Activated CD8-positive, alpha-beta T cell treated with anti-CD3 and anti-CD28 coated beads for 36 hours (primary cell): ENCODE measurements around the gene KLF7. TPM values are rescaled to one million over a fixed set of nuclear protein-coding genes. Genes with fewer than 3 reads are reported as not detected.

Experiments used
- ATAC-seq: fragments of 200-7000 bp; cut with Tn5 transposase; one replicate; pipeline ENCODE4 v1.10.0; 2021; ENCODE audit warnings: mild to moderate bottlenecking, moderate library complexity
- CTCF ChIA-PET: fragments of 350-600 bp; sonication (Branson Sonifier 250); formaldehyde crosslinking; loops from one replicate; lab custom pipeline; 2021; ENCODE audit warnings: antibody characterized with exemption; lab: Charles Lee
- POLR2A ChIA-PET: fragments of 350-600 bp; sonication (Branson Sonifier 250); formaldehyde crosslinking; loops from one replicate; lab custom pipeline; 2021; ENCODE audit warnings: antibody characterized with exemption; lab: Charles Lee
- DNase-seq: peaks from one replicate; pipeline ENCODE4 v3.0.0-alpha.2; 2020
- H3K27ac Mint-ChIP-seq: one replicate; pipeline ENCODE4 v1.8.0; 2021; ENCODE audit warnings: mild to moderate bottlenecking, mixed read lengths
- H3K27me3 Mint-ChIP-seq: one replicate; pipeline ENCODE4 v1.8.0; 2021; ENCODE audit warnings: mixed read lengths
- H3K36me3 Mint-ChIP-seq: one replicate; pipeline ENCODE4 v1.8.0; 2021; ENCODE audit warnings: low read depth, mixed read lengths
- H3K4me1 Mint-ChIP-seq: one replicate; pipeline ENCODE4 v1.8.0; 2021; ENCODE audit warnings: low read depth, mixed read lengths
- H3K4me3 Mint-ChIP-seq: one replicate; pipeline ENCODE4 v1.8.0; 2021; ENCODE audit warnings: mild to moderate bottlenecking, moderate library complexity, mixed read lengths
- H3K9me3 Mint-ChIP-seq: one replicate; pipeline ENCODE4 v1.8.0; 2021; ENCODE audit warnings: mixed read lengths
- intact Hi-C: fragments of 100-400 bp; cut with micrococcal nuclease; formaldehyde crosslinking; loops from one replicate; pipeline ENCODE4 v1.10.0; 2022
- total RNA-seq, 2 experiments: library from RNA; stranded (reverse); gene quantifications; one replicate each; pipeline ENCODE4 v1.2.3, GENCODE V29; 2021
- TF ChIP-seq, protein P1 (sequence below): fragments of 200-600 bp; IDR thresholded peaks from one replicate; pipeline ENCODE4 v1.8.0; 2022; ENCODE audit warnings: antibody characterized with exemption, mild to moderate bottlenecking

Gene KLF7
- total RNA-seq, 2 experiments from 2014 or later, result 9.8 to 10.0 TPM

- POLR2A ChIA-PET, result interaction anchor here (1.0 to 5.1 kb wide), 3 partner anchors 9 to 15 kb away, joined by 3 to 25 read pairs (median 9); partner anchors contain the start of gene KLF7
These were observed 9.1 kb downstream of the KLF7 start for GRCh38 chr2:207156451-207157161.

DNA sequence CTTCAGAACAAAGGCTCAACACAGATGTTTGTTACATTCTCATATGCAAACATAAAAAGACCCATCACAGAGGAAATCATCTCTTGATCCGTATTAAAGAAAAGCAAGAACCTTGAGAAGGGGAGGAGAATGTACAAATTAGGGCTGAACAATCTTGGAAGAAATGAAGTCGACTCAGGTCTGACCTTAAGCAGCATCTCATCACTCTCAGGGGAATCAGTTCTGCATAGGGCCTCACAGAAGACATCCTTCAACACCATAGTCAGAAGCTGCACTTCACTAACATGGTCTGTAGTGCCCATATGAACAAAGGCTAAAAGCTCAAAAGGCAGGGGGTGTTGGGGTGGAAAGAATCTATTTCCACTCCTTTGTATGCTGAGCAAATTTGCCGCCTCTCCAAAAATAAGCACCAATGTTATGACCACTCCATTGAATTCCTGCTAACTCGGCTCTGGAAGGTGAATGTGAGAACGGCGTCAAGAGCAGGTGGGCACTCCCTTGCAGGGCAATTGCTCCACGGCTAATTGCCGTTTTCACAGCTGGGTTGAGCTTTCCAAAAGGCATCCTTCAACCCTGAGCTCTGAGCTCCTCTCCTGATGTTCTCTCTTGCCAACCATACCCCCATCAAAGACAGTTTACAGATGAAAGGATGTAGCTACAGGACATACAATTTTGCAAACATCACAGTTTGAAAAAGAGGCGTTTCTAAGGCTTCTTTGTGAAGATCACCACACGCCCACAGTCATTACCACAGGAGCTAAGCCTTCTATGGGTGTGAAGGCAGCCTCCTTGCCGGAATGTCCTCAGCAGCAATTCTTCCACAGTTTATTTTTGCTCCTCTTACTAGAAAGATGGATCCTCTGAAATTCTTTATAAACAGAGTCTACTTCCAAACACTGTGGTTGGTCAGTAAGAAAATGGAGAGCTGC is 10.0 kb downstream of the KLF7 start:
- no peaks in the 10 kb centered on the region for H3K27me3 Mint-ChIP-seq
- H3K36me3 Mint-ChIP-seq, result no peaks in the 10 kb centered on the region
- H3K27ac Mint-ChIP-seq, result no peak overlapping the region
- TF ChIP-seq, protein P1, sequence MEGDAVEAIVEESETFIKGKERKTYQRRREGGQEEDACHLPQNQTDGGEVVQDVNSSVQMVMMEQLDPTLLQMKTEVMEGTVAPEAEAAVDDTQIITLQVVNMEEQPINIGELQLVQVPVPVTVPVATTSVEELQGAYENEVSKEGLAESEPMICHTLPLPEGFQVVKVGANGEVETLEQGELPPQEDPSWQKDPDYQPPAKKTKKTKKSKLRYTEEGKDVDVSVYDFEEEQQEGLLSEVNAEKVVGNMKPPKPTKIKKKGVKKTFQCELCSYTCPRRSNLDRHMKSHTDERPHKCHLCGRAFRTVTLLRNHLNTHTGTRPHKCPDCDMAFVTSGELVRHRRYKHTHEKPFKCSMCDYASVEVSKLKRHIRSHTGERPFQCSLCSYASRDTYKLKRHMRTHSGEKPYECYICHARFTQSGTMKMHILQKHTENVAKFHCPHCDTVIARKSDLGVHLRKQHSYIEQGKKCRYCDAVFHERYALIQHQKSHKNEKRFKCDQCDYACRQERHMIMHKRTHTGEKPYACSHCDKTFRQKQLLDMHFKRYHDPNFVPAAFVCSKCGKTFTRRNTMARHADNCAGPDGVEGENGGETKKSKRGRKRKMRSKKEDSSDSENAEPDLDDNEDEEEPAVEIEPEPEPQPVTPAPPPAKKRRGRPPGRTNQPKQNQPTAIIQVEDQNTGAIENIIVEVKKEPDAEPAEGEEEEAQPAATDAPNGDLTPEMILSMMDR, result no peak
- peak; percentile 66 for ATAC-seq
- intact Hi-C loops, result no loop called here
- H3K4me1 Mint-ChIP-seq, result peaks cover 68% of the 10 kb centered on the region
- DNase-seq, result peak; percentile 52
- no peak overlapping the region for H3K4me3 Mint-ChIP-seq
- ChIA-PET CTCF (interaction anchor here (0.7 to 2.4 kb wide), 7 partner anchors 11 to 109 kb away, joined by 3 to 6 read pairs (median 3); no protein-coding TSS in a partner anchor), POLR2A (interaction anchor here (2.8 to 5.1 kb wide), 2 partner anchors 10 to 12 kb away, joined by 9 to 25 read pairs; partner anchors contain the start of gene KLF7)
- H3K9me3 Mint-ChIP-seq, result no peaks in the 10 kb centered on the region

More at GRCh38 chr2:207156451-207157161, 9.1 kb downstream of the KLF7 start:
- intact Hi-C loops, result no loop called here
- H3K27ac Mint-ChIP-seq, result no peak overlapping the region
- H3K4me1 Mint-ChIP-seq, result peaks cover 75% of the 10 kb centered on the region
- no peaks in the 10 kb centered on the region for H3K9me3 Mint-ChIP-seq
- TF ChIP-seq, protein P1, result no peak
- CTCF ChIA-PET, result interaction anchor here (0.9 to 2.4 kb wide), 5 partner anchors 12 to 83 kb away, joined by 3 to 6 read pairs (median 3); no protein-coding TSS in a partner anchor
- no peaks in the 10 kb centered on the region for H3K36me3 Mint-ChIP-seq
- no peak overlapping the region for H3K4me3 Mint-ChIP-seq
- peak; percentile 57 for DNase-seq
- peak; percentile 69 for ATAC-seq
- no peaks in the 10 kb centered on the region for H3K27me3 Mint-ChIP-seq

DNA sequence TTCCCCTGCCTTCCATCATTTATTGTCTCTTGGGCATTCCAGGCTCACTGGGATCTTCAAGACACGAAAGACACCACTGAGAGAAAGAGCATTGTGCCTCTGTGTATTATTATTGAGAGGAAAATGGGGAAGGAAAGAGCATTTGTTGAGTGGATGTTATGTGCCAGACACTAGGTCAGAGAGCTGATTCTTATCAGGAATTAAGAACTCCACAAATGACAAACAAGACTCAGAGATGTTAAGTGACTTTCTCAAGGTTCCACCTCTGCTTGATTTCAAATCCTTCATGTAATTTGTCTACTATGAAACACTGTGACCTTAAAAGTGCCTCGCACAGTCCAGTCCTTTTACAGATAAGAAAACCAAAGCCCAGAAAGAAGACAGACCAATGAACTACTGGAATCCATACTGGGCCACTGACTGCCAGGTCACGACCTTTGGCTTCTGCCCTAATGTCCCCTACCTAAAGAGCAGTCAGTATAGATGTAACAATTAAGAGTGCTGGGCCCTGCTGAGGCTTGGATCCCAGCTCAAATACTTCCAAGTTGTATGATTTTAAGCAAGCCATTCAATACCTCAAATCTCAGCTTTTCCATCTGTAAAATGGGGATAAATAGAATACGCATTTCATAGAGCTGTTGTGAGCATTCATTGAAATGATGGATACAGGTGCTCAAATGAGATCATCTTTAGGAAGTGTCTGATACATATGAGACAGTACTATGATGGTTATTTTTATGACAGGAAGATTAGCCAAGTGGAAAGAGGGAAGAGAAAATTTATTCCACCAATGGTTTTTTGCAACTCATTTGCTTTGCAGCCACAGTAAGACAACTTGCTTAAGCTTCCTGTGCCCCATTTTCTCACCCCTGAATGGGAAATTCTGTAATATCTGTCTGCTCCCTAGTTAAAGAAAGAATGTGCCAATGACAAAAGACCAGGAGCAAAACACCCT is 10.9 kb downstream of the KLF7 start:
- H3K27me3 Mint-ChIP-seq, result no peaks in the 10 kb centered on the region
- no peak overlapping the region for H3K4me3 Mint-ChIP-seq
- no peaks in the 10 kb centered on the region for H3K9me3 Mint-ChIP-seq
- ChIA-PET POLR2A (interaction anchor here (2.8 to 5.1 kb wide), 2 partner anchors 11 kb away, joined by 9 to 25 read pairs; partner anchors contain the start of gene KLF7), CTCF (interaction anchor here (1.3 to 2.4 kb wide), 2 partner anchors 12 to 108 kb away, joined by 4 to 6 read pairs; no protein-coding TSS in a partner anchor)
- TF ChIP-seq, protein P1, result no peak
- no peaks in the 10 kb centered on the region for H3K36me3 Mint-ChIP-seq
- intact Hi-C loops, result no loop called here
- ATAC-seq, result no peak
- H3K4me1 Mint-ChIP-seq, result peaks cover 76% of the 10 kb centered on the region
- no peak overlapping the region for H3K27ac Mint-ChIP-seq
- no peak for DNase-seq

DNA sequence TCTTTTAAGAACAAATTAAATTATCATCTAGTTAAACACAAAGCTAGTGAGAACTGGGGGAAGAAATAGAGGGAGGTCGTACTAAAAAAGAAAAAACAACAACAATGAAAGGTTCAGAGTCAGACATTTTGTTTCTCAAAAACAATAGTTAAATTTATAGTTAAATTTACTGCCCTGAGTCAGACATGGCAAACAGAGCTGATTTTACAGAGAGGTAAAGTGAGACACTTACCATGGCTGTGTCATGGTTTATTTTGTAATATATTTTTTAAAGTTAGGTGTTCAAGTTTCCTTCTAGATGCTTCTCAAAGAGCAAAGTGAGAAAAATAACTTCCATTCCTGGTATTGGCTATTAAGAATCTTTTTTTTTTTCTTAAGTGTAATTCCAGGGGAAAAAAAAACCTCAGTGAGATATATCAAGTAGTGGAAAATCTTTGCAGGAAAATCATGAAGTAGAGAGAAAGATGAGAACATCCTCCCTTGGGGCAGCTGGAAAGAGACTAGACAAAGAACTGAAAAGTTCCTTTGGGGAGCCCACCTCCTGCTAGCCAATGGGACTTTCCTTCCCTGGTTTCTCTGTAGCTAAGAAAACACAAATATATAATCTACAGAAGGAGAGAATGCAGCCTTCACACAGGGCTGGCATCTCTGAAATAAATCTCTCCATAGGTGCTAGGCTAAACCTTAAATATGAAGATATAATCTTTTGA is 12.3 kb downstream of the KLF7 start:
- intact Hi-C loops, result no loop called here
- Mint-ChIP-seq H3K27ac (no peak overlapping the region), H3K4me1 (peaks cover 84% of the 10 kb centered on the region), H3K9me3 (no peaks in the 10 kb centered on the region), H3K36me3 (peaks cover 2% of the 10 kb centered on the region), H3K4me3 (no peak overlapping the region), H3K27me3 (no peaks in the 10 kb centered on the region)
- ChIA-PET CTCF (interaction anchor here (1.0 kb wide), 1 partner anchor 19 kb away, joined by 3 read pairs; no protein-coding TSS in a partner anchor), POLR2A (interaction anchor here (1.2 kb wide), 1 partner anchor 10 kb away, joined by 5 read pairs; no protein-coding TSS in a partner anchor)
- DNase-seq, result no peak
- TF ChIP-seq, protein P1, result no peak
- ATAC-seq, result no peak
